HCT116 (cell line): Measurements from ENCODE around the gene TSPEAR. TPM values are rescaled to one million over a fixed set of nuclear protein-coding genes. Genes with fewer than 3 reads are reported as not detected.

Experiments
- ATAC-seq: fragments of 200-7000 bp; cut with Tn5 transposase; 2 replicates; pipeline ENCODE4 v1.9.1; 2020; ENCODE audit warnings: mild to moderate bottlenecking, moderate library complexity
- BruUV-seq: library from RNA; stranded (reverse); fragments of 400-500 nt; replicated peaks from 2 replicates; lab custom pipeline; 2021; lab: Mats Ljungman, UMichigan
- CTCF ChIA-PET: fragments of 300-600 bp; sonication (Branson Sonifier 250); formaldehyde crosslinking; loops from one replicate; lab custom pipeline; 2021; ENCODE audit warnings: antibody characterized with exemption; lab: Charles Lee
- POLR2A ChIA-PET: fragments of 300-600, 350-600 bp; sonication (Branson Sonifier 250); formaldehyde crosslinking; loops from one replicate; lab custom pipeline; 2021; ENCODE audit warnings: antibody characterized with exemption; lab: Charles Lee
- RAD21 ChIA-PET, 2 experiments: fragments of 300-600 bp; sonication (Branson Sonifier 250); formaldehyde crosslinking; loops; one replicate each; lab custom pipeline; 2023; ENCODE audit warnings: low total read pairs in 2 of 2; ENCODE audit not compliant: uncharacterized antibody in 2 of 2, unreplicated experiment in 2 of 2, low non-redundant PET in 1 of 2; lab: Charles Lee
- DNase-seq: peaks from one replicate; pipeline ENCODE4 v3.0.0-alpha.2; 2010; ENCODE audit warnings: low read depth, low spot score
- H2AFZ ChIP-seq: fragments of 200-600 bp; shearing (Covaris generic), sonication (generic); 2 replicates; pipeline ENCODE4 v1.6.1; 2017; ENCODE audit warnings: low read depth, mixed run types, mixed read lengths, antibody characterized with exemption, low read length; ENCODE audit not compliant: poor library complexity, severe bottlenecking
- H3K27ac ChIP-seq: 2 replicates; pipeline ENCODE4 v1.5.1; 2012; ENCODE audit warnings: low read depth, low read length
- H3K27me3 ChIP-seq: fragments of 200-600 bp; sonication (generic); 2 replicates; pipeline ENCODE4 v1.6.1; 2016; ENCODE audit warnings: mixed run types, low read length, mixed read lengths; ENCODE audit not compliant: insufficient read depth
- H3K36me3 ChIP-seq, 2 experiments: fragments of 200-500 bp in 1 of 2; fragments of 200-600 bp in 1 of 2; sonication (Bioruptor generic) in 1 of 2; sonication (generic) in 1 of 2; 2 replicates each; pipeline versions ENCODE4 v1.5.1 to v1.6.1; 2014 to 2016; ENCODE audit warnings: low read length in 2 of 2, inconsistent platforms in 1 of 2, mixed read lengths in 1 of 2, mixed run types in 1 of 2; ENCODE audit not compliant: insufficient read depth in 2 of 2, control insufficient read depth in 1 of 2
- H3K4me1 ChIP-seq, 2 experiments: fragments of 200-600 bp in 1 of 2; sonication (generic) in 1 of 2; 2 replicates each; pipeline versions ENCODE4 v1.5.1 to v1.6.1; 2012 to 2017; ENCODE audit warnings: low read length in 2 of 2, inconsistent platforms in 1 of 2, mild to moderate bottlenecking in 1 of 2, mixed read lengths in 1 of 2, mixed run types in 1 of 2, moderate library complexity in 1 of 2; ENCODE audit not compliant: insufficient read depth in 2 of 2, control insufficient read depth in 1 of 2
- H3K4me2 ChIP-seq: fragments of 200-600 bp; sonication (generic); 2 replicates; pipeline ENCODE4 v1.6.1; 2017; ENCODE audit warnings: mixed run types, low read length, mixed read lengths
- H3K4me3 ChIP-seq, 2 experiments: fragments of 200-600 bp in 1 of 2; sonication (generic) in 1 of 2; replicated peaks in 1 of 2; 2 replicates each; pipeline ENCODE4 v1.5.1; 2011 to 2016; ENCODE audit warnings: low read length in 2 of 2, control low read depth in 1 of 2, low read depth in 1 of 2, mild to moderate bottlenecking in 1 of 2, mixed read lengths in 1 of 2, mixed run types in 1 of 2
- H3K79me2 ChIP-seq: fragments of 200-600 bp; sonication (generic); 2 replicates; pipeline ENCODE4 v1.6.1; 2017; ENCODE audit warnings: mild to moderate bottlenecking, mixed run types, low read length, moderate library complexity, mixed read lengths; ENCODE audit not compliant: insufficient read depth
- H3K9ac ChIP-seq: fragments of 200-600 bp; sonication (generic); 2 replicates; pipeline ENCODE4 v1.6.1; 2016; ENCODE audit warnings: low read length, mixed read lengths
- H3K9me2 ChIP-seq: fragments of 200-600 bp; sonication (generic), shearing (Covaris generic); 2 replicates; pipeline ENCODE4 v1.6.1; 2017; ENCODE audit warnings: mixed run types, mild to moderate bottlenecking, moderate library complexity; ENCODE audit not compliant: insufficient read depth
- H3K9me3 ChIP-seq, 2 experiments: fragments of 200-500 bp in 1 of 2; fragments of 200-600 bp in 1 of 2; sonication (Bioruptor generic) in 1 of 2; sonication (generic) in 1 of 2; 2 replicates each; pipeline ENCODE4 v1.6.1; 2014 to 2017; ENCODE audit warnings: low read length in 2 of 2, mixed read lengths in 2 of 2, inconsistent platforms in 1 of 2, low read depth in 1 of 2, mild to moderate bottlenecking in 1 of 2, mixed run types in 1 of 2, moderate library complexity in 1 of 2; ENCODE audit not compliant: control insufficient read depth in 1 of 2, insufficient read depth in 1 of 2
- H4K20me1 ChIP-seq: fragments of 200-600 bp; sonication (generic), shearing (Covaris generic); 2 replicates; pipeline ENCODE4 v1.6.1; 2017; ENCODE audit warnings: mixed run types, mild to moderate bottlenecking, moderate library complexity; ENCODE audit not compliant: insufficient read depth
- ELF1 ChIP-seq: IDR thresholded peaks from 2 replicates; pipeline ENCODE4 v1.6.1; 2012; ENCODE audit warnings: low read depth, borderline replicate concordance
- EZH2 ChIP-seq: fragments of 200-600 bp; sonication (generic); IDR thresholded peaks from 2 replicates; pipeline ENCODE4 v1.6.1; 2017; ENCODE audit warnings: antibody characterized with exemption, mixed run types
- FOSL1 ChIP-seq: IDR thresholded peaks from 2 replicates; pipeline ENCODE4 v1.6.1; 2012; ENCODE audit warnings: low read depth
- MAX ChIP-seq: IDR thresholded peaks from 2 replicates; pipeline ENCODE4 v1.6.1; 2012
- RAD21 ChIP-seq: IDR thresholded peaks from 2 replicates; pipeline ENCODE4 v1.6.1; 2012; ENCODE audit warnings: low read depth, mild to moderate bottlenecking
- REST ChIP-seq: IDR thresholded peaks from 2 replicates; pipeline ENCODE4 v1.6.1; 2012; ENCODE audit warnings: low read depth
- SP1 ChIP-seq: IDR thresholded peaks from 2 replicates; pipeline ENCODE4 v1.6.1; 2012; ENCODE audit warnings: low read depth
- YY1 ChIP-seq: IDR thresholded peaks from 2 replicates; pipeline ENCODE4 v1.6.1; 2011; ENCODE audit warnings: low read length, low read depth, moderate library complexity, mild to moderate bottlenecking; ENCODE audit not compliant: insufficient replicate concordance; ENCODE audit errors: extremely low read depth
- ZBTB33 ChIP-seq: IDR thresholded peaks from 2 replicates; pipeline ENCODE4 v1.6.1; 2011; ENCODE audit warnings: mild to moderate bottlenecking, low read length, moderate library complexity; ENCODE audit not compliant: insufficient replicate concordance; ENCODE audit errors: extremely low read depth
- ZFX ChIP-seq: fragments of 450-650 bp; IDR thresholded peaks from 2 replicates; pipeline ENCODE4 v1.6.1; 2017
- ZNF274 ChIP-seq: fragments of 200-500 bp; sonication (Bioruptor generic); IDR thresholded peaks from 2 replicates; pipeline ENCODE4 v1.6.1; 2014; ENCODE audit warnings: mild to moderate bottlenecking, low read depth, low read length, inconsistent platforms
- intact Hi-C: fragments of 100-400 bp; cut with micrococcal nuclease; formaldehyde crosslinking; loops from 2 replicates; pipeline ENCODE4 v1.10.0; 2022
- total RNA-seq: library from RNA; stranded (reverse); gene quantifications from one replicate; pipeline ENCODE4 v1.2.1, GENCODE V29; 2021; ENCODE audit not compliant: unreplicated experiment

Gene TSPEAR
- total RNA-seq, 1 experiment from 2014 or later: not detected

DNA sequence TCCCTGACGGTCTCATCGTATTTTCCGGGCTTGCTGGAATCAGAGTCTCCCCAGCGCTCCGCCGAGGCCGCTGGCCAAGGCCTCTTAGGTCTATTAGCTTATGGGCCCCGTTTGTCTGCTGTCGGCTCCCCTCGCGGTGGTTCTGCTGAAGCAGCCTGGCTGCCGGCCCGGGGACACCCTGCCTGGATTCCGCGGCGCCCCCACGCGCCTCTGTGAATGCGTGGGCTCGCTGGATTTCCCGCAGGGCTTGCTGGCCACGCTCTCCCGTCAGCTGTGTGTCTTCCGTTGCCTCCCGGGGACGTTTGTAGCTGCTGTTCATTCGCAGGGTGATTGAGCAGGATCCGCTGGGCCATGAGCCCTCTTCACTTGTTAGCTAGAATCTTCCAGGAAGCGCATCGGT lies 247.6 kb downstream of the TSPEAR start:
- Histone ChIP-seq H3K4me1 (no peaks in the 10 kb centered on the region), H3K9me2 (no peaks in the 10 kb centered on the region), H3K9ac (no peak overlapping the region), H2AFZ (no peak overlapping the region), H3K36me3 (no peaks in the 10 kb centered on the region), H3K4me3 (no peak overlapping the region), H3K9me3 (no peaks in the 10 kb centered on the region)
- ChIA-PET POLR2A (no interaction called here), RAD21 (no interaction called here), CTCF (no interaction called here)
- intact Hi-C loops: no loop called here
- no peak for DNase-seq
- TF ChIP-seq REST (no peak), ZNF274 (no peak), RAD21 (no peak), YY1 (no peak), SP1 (no peak), ELF1 (no peak), ZBTB33 (no peak), ZFX (no peak), EZH2 (no peak), MAX (no peak), FOSL1 (no peak)
- TF ChIP-seq, all 23 proteins: peak for 0
- BruUV-seq: no TSS peak
- Histone ChIP-seq H3K79me2 (no peaks in the 10 kb centered on the region), H4K20me1 (no peaks in the 10 kb centered on the region), H3K4me2 (no peak overlapping the region), H3K27ac (no peak overlapping the region), H3K27me3 (no peaks in the 10 kb centered on the region)
- no peak for ATAC-seq
